ENCODE measurements around the gene ITPR1. TPM values are rescaled to one million over a fixed set of nuclear protein-coding genes. Genes with fewer than 3 reads are reported as not detected.

Gene ITPR1
- polyA plus RNA-seq, 1 of the 3 experiments (the other 2 are of a cell fraction) = 5.9 TPM

DNA sequence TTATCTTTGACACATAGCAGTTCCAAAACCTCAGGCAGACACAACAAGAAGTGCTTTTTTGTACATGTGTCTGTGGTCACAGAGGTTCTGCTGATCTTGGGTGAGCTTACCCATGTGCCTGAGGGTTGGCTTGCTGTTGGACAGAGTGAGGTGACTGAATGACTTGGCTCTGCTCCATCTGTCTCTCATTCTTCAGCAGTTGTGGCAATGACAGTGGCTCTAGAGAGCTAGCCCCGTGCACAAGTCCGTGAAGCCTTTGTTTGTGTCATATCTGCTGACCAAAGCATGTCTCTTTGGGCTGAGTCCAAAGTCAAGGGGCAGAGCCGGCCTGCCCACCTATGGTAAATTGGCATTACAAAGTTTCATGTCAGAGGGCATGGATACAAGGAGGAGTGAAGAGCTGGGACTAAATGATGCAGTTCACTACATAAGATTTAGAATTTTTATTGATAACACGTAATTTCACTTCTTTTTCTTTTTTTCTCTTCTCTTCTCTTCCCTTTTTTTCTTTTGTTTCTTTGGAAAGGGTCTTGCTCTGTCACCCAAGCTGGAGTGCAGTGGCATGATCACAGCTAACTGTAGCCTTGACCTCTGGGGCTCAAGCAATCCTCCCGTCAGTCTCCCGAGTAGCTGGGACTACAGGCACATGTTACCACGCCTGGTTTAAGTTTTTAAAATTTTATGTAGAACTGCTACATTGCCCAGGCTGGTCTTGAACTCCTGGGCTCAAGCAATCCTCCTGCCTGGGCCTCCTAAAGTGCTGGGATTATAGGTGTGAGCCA is 77.9 kb downstream of the ITPR1 start:
- no peak overlapping the region for H3K9ac ChIP-seq
- 77% methylated on average over 7 of the region's 7 CpGs for WGBS (ENCODE audit: low lambda C conversion rate)
- no peaks in the 10 kb centered on the region for H3F3A ChIP-seq (replicated peaks; ENCODE audit: insufficient read depth)
- H3K36me3 ChIP-seq (replicated peaks in 1 of 2; ENCODE audit: control insufficient read depth in 1 of 2, insufficient read depth in 2 of 2, low read length in 1 of 2) = no peaks in the 10 kb centered on the region
- TF ChIP-seq POLR2AphosphoS5 (IDR thresholded peaks at IDR 0.05; ENCODE audit: low read depth, low read length) (no peak), RFX5 (IDR thresholded peaks at IDR 0.05; ENCODE audit: low read length) (no peak)
- TF ChIP-seq, protein P1, sequence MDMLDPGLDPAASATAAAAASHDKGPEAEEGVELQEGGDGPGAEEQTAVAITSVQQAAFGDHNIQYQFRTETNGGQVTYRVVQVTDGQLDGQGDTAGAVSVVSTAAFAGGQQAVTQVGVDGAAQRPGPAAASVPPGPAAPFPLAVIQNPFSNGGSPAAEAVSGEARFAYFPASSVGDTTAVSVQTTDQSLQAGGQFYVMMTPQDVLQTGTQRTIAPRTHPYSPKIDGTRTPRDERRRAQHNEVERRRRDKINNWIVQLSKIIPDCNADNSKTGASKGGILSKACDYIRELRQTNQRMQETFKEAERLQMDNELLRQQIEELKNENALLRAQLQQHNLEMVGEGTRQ (IDR thresholded peaks at IDR 0.05; ENCODE audit: borderline replicate concordance, low read depth, low read length) = no peak
- TF ChIP-seq, protein P2, sequence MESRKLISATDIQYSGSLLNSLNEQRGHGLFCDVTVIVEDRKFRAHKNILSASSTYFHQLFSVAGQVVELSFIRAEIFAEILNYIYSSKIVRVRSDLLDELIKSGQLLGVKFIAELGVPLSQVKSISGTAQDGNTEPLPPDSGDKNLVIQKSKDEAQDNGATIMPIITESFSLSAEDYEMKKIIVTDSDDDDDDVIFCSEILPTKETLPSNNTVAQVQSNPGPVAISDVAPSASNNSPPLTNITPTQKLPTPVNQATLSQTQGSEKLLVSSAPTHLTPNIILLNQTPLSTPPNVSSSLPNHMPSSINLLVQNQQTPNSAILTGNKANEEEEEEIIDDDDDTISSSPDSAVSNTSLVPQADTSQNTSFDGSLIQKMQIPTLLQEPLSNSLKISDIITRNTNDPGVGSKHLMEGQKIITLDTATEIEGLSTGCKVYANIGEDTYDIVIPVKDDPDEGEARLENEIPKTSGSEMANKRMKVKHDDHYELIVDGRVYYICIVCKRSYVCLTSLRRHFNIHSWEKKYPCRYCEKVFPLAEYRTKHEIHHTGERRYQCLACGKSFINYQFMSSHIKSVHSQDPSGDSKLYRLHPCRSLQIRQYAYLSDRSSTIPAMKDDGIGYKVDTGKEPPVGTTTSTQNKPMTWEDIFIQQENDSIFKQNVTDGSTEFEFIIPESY (IDR thresholded peaks at IDR 0.05; ENCODE audit: borderline replicate concordance, low read depth) = no peak
- no peak overlapping the region for H3K4me3 ChIP-seq (ENCODE audit: low read depth in 2 of 2, low read length in 1 of 2)
- no peaks in the 10 kb centered on the region for H3K9me3 ChIP-seq
- H3K79me2 ChIP-seq (ENCODE audit: insufficient read depth) = no peaks in the 10 kb centered on the region
- POLR2A ChIA-PET = no interaction called here
- H3K9me2 ChIP-seq = no peaks in the 10 kb centered on the region
- no peaks in the 10 kb centered on the region for H4K20me1 ChIP-seq (ENCODE audit: insufficient read depth)
- CTCF ChIA-PET = interaction anchor here (1.8 kb wide), 1 partner anchor 15 kb away, joined by 9 read pairs; no protein-coding TSS in a partner anchor
- no peaks in the 10 kb centered on the region for H3K27me3 ChIP-seq (ENCODE audit: insufficient read depth)
- no peak overlapping the region for H3K4me2 ChIP-seq
- H3K4me1 ChIP-seq (ENCODE audit: control insufficient read depth in 1 of 2, insufficient read depth in 2 of 2, low read depth in 1 of 2, low read length in 1 of 2) = peaks cover 0 to 5% of the 10 kb centered on the region in 2 experiments; a peak in 1 of 4 replicates
- DNase-seq = no peak
- H3K27ac ChIP-seq (ENCODE audit: low read depth in 2 of 2, low read length in 1 of 2) = no peak overlapping the region
- H2AFZ ChIP-seq (ENCODE audit: low read depth) = no peak overlapping the region

DNA sequence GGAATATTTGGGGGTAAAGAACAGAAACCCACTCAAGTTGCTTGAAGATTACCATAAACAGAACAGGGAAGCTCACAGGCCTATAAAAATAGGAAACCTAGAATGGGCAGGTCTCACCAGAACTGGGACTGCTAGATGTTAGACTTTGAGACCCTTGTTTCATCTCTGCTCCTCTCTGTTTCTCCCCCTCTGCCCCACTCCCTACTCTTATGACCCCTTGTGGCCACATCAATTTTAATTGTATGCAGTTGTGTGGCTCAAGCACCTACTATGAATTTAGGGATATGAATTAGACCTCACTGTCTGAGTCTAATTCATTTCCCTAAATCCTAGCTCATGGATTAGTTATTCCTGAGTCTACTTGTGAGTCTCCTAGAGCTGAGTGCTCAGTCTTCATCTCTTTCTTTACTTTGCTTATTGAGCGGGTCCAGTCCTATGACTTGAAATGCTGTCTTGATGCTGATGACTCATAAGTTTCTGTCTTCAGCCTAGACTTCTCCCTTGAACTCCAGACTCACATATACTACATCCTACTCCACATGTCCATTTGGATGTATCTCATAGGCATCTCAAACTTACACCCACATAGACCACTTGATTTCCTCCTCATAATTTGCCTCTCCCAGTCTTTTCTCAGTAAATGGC is 78.7 kb downstream of the ITPR1 start:
- no peak overlapping the region for H3K4me3 ChIP-seq (ENCODE audit: low read depth in 2 of 2, low read length in 1 of 2)
- no peaks in the 10 kb centered on the region for H4K20me1 ChIP-seq (ENCODE audit: insufficient read depth)
- H3K4me1 ChIP-seq (ENCODE audit: control insufficient read depth in 1 of 2, insufficient read depth in 2 of 2, low read depth in 1 of 2, low read length in 1 of 2) = peaks cover 0 to 5% of the 10 kb centered on the region in 2 experiments; a peak in 1 of 4 replicates
- no peak overlapping the region for H2AFZ ChIP-seq (ENCODE audit: low read depth)
- ChIA-PET CTCF (interaction anchor here (0.5 to 1.8 kb wide), 3 partner anchors 14 to 221 kb away, joined by 3 to 9 read pairs (median 3); no protein-coding TSS in a partner anchor), POLR2A (no interaction called here)
- no peaks in the 10 kb centered on the region for H3K36me3 ChIP-seq (replicated peaks in 1 of 2; ENCODE audit: control insufficient read depth in 1 of 2, insufficient read depth in 2 of 2, low read length in 1 of 2)
- no peaks in the 10 kb centered on the region for H3K79me2 ChIP-seq (ENCODE audit: insufficient read depth)
- H3K4me2 ChIP-seq = no peak overlapping the region
- no peaks in the 10 kb centered on the region for H3K9me3 ChIP-seq
- TF ChIP-seq FOSL2 (IDR thresholded peaks at IDR 0.05; ENCODE audit: borderline replicate concordance, low read depth) (peak; percentile 6; the same call in 1 of the 2 replicates), EZH2phosphoT487 (IDR thresholded peaks at IDR 0.05; ENCODE audit: borderline replicate concordance, low read depth) (no peak), RAD21 (IDR thresholded peaks at IDR 0.05; ENCODE audit: low read length) (peak; percentile 26; the same call in 1 of the 2 replicates), GATA2 (CRISPR knock-in tag; IDR thresholded peaks at IDR 0.05) (no peak)
- TF ChIP-seq, protein P3, sequence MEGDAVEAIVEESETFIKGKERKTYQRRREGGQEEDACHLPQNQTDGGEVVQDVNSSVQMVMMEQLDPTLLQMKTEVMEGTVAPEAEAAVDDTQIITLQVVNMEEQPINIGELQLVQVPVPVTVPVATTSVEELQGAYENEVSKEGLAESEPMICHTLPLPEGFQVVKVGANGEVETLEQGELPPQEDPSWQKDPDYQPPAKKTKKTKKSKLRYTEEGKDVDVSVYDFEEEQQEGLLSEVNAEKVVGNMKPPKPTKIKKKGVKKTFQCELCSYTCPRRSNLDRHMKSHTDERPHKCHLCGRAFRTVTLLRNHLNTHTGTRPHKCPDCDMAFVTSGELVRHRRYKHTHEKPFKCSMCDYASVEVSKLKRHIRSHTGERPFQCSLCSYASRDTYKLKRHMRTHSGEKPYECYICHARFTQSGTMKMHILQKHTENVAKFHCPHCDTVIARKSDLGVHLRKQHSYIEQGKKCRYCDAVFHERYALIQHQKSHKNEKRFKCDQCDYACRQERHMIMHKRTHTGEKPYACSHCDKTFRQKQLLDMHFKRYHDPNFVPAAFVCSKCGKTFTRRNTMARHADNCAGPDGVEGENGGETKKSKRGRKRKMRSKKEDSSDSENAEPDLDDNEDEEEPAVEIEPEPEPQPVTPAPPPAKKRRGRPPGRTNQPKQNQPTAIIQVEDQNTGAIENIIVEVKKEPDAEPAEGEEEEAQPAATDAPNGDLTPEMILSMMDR (IDR thresholded peaks at IDR 0.05) = peak; percentile 31
- H3K9ac ChIP-seq = no peak overlapping the region
- DNase-seq = no peak
- 100% methylated on average over 1 of the region's 1 CpG for WGBS (ENCODE audit: low lambda C conversion rate)
- no peaks in the 10 kb centered on the region for H3K27me3 ChIP-seq (ENCODE audit: insufficient read depth)
- H3K9me2 ChIP-seq = no peaks in the 10 kb centered on the region
- no peaks in the 10 kb centered on the region for H3F3A ChIP-seq (replicated peaks; ENCODE audit: insufficient read depth)
- no peak overlapping the region for H3K27ac ChIP-seq (ENCODE audit: low read depth in 2 of 2, low read length in 1 of 2)

Measured in SK-N-SH (cell line).